HUDEP-2 (cell line): ENCODE results near the gene BCO1.

Source experiments
- DNase-seq, 76 experiments: peaks; one replicate each; lab custom pipeline; 2025; ENCODE audit not compliant: unreplicated experiment in 76 of 76; lab: John Stamatoyannopoulos, UW

Gene BCO1

DNA sequence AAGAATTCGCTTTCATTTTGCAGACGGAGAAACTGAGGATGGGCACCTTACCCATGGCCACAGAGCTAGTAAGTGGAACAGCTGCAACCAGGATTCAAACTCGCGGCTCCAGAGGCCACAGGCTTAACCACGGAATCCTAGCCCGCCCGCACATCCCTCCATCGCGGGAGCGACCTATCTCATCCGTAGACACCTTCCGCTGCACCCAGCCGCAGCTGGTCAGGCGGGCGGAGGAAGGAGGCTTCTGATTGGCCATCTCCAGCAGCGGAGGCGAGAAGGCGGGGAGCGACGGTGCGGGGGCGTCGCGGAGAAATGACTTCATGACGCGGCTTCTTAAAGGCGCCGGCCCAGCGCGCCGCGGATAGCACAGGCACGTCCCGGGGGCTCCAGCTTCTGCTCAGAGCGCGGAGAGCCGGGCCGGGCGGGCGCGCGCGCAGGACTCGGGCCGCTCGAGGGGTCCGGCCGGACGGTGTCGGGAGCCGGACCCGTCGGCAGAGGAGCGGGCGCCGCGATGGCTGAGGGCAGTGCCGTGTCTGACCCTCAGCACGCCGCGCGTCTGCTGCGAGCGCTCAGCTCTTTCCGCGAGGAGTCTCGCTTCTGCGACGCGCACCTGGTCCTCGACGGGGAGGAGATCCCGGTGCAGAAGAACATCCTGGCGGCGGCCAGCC, 76.2 kb downstream of the BCO1 start, which contains the start of gene GAN:
Gene GAN, plus strand, starts transcription at position 360 of the 668 bp plus-strand sequence. Its CDS starts 152 bp downstream, at position 512.
- DNase-seq: peak in 75 of 76 experiments; percentile 17 to 94 (median 88)

DNA sequence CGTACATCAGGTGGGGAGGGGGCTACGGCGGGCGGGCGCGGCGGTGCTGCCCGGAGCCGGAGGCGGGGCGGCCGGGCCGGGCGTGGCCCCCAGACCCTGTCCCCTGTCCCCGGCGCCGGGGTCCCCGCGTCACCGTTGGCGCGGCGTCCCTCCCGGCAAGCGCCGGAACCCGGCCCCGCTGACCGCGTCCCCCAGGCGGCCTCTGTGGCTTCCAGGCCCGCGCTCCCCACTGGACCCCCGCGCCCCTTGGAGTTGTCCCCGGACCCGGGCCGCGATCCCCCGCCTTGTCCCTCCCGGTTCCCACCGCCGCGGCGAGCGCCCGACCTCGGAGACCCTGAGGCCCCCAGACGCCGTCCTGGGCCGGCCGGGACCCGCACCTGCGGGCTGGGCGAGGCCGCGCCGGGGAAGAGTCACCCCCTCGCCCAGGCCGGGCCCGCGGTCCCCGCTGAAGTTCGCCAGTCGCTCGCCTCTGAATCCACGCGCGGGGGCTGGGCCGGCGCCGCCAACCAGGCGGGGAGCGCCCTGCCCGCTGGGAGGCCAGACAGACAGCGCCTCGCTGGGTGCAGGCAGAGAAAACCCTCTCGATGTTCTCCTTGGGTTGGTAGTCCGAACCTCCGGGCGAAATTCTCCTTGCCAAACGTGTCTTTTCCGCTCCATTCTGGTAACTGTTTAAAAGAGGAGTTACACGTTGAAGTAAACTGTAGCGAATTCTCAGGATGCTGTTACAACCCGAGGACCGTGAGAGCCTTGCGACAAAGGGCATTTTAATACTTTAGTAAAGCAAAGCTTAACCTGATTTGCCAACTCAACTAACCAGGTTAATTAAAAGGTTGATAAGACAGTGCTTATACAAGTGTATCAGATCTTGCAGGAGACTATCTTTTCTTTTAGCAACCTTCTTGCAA, 77.0 kb downstream of the BCO1 start:
- DNase-seq: peak in 50 of 76 experiments; percentile 4 to 58 (median 29)

DNA sequence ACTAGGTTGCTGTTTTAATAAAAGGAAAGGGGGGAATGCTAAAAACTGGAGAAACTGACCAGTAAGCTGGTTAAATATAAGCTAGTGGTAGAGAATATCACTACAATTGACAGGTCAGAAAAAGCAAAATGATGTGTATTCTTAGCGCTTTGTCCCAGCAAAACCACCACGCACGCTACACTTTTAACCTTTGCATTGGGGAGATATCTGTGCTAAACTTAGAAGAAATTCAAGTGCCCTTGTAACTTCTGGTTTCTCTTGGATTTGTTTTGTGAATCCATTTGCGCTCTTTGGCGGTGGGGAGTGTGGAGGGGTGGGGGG, 77.6 kb downstream of the BCO1 start:
- no peak for DNase-seq

- DNase-seq: no peak
These were observed 80.2 kb downstream of the BCO1 start for GRCh38 chr16:81318711-81319110.

DNA sequence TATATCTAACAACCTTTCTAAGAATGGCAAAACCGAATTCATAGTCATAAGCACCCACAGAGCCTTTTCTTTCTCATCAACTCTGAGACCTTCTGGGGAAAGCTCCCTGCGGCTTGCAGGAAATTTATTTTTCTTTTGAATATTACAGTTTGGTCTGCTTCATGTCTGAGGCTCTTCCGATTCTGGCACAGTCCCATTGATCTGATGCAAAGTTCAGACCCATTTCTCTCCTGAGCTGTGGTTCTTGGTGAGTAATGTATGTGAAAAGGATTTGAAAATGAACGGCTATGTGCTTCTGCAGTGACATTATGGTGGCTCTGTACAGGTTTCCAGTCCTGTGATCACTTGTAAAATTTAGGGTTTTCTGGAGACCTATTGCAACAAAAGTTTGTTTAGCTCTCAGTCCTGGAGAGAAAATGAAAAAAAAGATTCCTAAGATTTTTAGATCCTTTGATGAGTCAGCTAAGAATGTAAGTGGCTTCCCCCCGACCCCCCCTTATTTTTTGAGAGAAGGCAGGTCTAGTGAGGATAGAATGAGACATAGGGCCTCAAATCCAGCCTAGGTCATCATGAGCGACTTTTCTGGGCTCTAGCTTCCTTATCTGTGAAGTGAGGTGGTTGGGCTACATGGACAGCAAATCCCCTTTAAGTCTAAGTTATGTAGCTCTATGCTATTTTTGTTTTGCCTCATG, 80.9 kb downstream of the BCO1 start:
- peak in 2 of 76 experiments; percentile 0 to 16 for DNase-seq

DNA sequence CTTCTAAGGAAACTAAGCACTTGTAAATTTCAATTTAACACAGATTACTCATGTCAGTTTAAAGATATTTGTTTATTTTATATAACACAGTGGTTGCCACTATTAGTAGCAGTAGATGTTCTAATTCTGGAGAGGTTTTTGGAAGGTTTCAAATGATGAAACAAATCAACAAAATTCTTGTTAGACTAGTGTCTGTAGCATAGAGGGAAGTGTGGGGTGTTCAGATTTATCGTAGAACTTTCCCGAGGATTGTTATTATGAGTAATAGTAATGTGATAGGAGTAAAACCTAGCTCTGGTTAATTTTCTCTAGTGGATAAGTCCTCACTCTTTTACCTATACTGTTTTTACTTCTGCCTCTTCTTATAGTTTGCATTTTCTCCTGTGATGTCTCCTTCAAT, 82.5 kb downstream of the BCO1 start:
- no peak for DNase-seq

GRCh38 chr16:81321536-81321935, 83.0 kb downstream of the BCO1 start:
- no peak for DNase-seq

- DNase-seq: no peak
These were observed 86.3 kb downstream of the BCO1 start for GRCh38 chr16:81324808-81325207.

DNA sequence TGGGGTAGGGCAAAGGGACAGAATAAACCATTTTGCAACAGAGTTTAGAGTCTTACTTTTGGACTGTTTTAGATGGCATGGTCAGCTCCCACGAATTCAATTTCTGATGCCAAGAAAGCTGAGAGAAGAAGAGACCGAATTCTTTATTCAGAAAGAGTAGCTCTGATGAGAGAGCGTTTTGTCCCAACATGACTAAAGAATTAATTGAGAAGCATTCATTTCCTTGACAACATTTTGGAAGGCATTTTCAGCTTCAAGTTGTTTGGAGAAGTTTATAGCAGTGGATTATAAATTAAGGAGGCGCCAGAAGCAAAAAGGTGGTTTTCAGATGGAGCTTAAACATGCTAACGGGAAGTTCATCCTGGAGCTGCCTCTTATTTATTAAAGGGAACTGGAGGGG, 88.5 kb downstream of the BCO1 start:
- no peak for DNase-seq

- no peak for DNase-seq
These were observed 89.1 kb downstream of the BCO1 start for GRCh38 chr16:81327447-81328196.

DNA sequence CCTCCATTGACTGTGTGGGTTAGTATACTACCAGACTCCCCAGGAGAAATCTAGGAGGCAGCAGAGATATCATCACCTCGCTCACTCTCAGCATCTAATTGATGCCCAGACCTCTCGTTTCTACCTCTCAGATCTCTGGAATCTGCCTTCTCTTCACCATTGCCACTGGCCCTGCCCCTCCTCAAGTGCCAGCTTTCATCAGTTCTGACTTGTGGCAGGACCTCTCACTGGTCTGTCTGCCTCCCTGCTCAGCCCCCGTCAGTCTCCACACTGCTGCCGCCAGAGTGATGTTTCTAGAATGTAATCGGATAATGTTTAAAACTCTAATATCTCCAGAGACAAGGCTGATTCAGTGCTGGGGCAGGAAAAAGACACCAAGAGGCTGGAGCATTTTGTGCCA, 91.5 kb downstream of the BCO1 start:
- DNase-seq: no peak

DNA sequence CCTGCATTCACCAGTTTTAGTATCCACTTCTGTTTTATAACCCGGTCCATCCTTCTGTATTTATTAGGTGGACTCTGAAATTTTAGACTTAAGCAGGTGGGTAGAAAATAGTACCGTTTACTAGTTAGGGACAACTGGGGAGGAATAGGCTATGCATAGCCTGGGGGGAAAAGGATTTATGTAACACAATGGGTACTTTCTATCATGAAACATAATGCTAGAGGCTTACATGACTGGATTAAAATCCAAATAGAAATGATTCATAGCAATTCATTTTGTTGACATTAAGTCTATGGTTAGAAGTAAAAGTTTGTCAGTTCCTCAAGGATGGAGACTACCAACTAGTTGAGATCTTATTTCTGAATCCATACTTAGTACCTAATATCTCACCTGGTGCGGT, 94.9 kb downstream of the BCO1 start:
- DNase-seq: no peak

GRCh38 chr16:81335669-81336068, 97.2 kb downstream of the BCO1 start:
- DNase-seq: no peak

DNA sequence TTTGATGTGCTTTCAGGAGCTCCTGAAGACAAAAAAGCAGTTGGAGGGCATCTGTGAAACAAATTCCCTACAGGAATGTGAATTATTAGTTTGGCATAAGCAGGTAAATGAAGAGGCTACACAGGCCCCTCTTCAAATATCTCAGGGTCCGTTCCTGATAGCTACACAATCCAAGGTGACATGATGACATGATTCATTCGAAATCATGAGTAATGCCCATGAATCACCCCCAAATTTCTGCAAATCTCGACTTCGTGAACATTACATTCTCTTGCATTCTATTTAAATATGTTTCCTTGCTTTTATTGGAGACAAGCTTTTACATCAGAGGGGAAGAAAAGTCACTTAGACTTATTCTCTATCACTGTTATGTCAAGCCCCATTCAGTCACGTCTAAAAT, 98.6 kb downstream of the BCO1 start:
- no peak for DNase-seq
